Measurements from ENCODE around the gene MPPED1.

- TF ChIP-seq CTCF (IDR thresholded peaks at IDR 0.05 in 8 of 11, conservative IDR thresholded peaks at IDR 0.05 in 3 of 11) = no peak
- TF ChIP-seq POLR2AphosphoS5 (IDR thresholded peaks at IDR 0.05) = no peak
Measured at GRCh38 chr22:43389227-43389836, 22.5 kb upstream of the MPPED1 start.
